WTC11 (cell line): ENCODE results near the gene LSM4.

Experiments used
- ATF1 ChIP-seq: sonication (generic); formaldehyde crosslinking; IDR thresholded peaks from 2 replicates; pipeline ENCODE4 v1.8.1; 2023; ENCODE audit warnings: mild to moderate bottlenecking, moderate library complexity, missing genetic modification reagents
- CDX4 ChIP-seq: fragments of 250-450 bp; sonication (Bioruptor Pico); IDR thresholded peaks from 2 replicates; pipeline ENCODE4 v1.9.0; 2021; ENCODE audit warnings: moderate library complexity, mild to moderate bottlenecking, inconsistent platforms, borderline replicate concordance
- CTCF ChIP-seq: fragments of 200-600 bp; IDR thresholded peaks from 2 replicates; pipeline ENCODE4 v1.8.0; 2022; ENCODE audit warnings: antibody characterized with exemption
- ERG ChIP-seq: fragments of 250-450 bp; sonication (Bioruptor Pico); IDR thresholded peaks from 2 replicates; pipeline ENCODE4 v1.8.0; 2021; ENCODE audit warnings: mild to moderate bottlenecking
- MLX ChIP-seq: sonication (generic); formaldehyde crosslinking; IDR thresholded peaks from 2 replicates; pipeline ENCODE4 v1.8.1; 2023; ENCODE audit warnings: mild to moderate bottlenecking, missing genetic modification reagents, moderate library complexity
- NR2C2 ChIP-seq: sonication (generic); formaldehyde crosslinking; IDR thresholded peaks from 2 replicates; pipeline ENCODE4 v1.8.0; 2022; ENCODE audit warnings: mild to moderate bottlenecking, missing genetic modification reagents
- PRDM15 ChIP-seq: sonication (generic); formaldehyde crosslinking; IDR thresholded peaks from 2 replicates; pipeline ENCODE4 v1.8.0; 2022; ENCODE audit warnings: missing genetic modification reagents
- TCF7 ChIP-seq: sonication (generic); formaldehyde crosslinking; IDR thresholded peaks from 2 replicates; pipeline ENCODE4 v1.8.0; 2022; ENCODE audit warnings: mild to moderate bottlenecking, low read depth, missing genetic modification reagents, moderate library complexity
- ZNF121 ChIP-seq: sonication (generic); formaldehyde crosslinking; IDR thresholded peaks from 2 replicates; pipeline ENCODE4 v1.8.0; 2023; ENCODE audit warnings: missing genetic modification reagents
- ZNF396 ChIP-seq: fragments of 250-450 bp; sonication (Bioruptor Pico); IDR thresholded peaks from 2 replicates; pipeline ENCODE4 v1.8.0; 2021; ENCODE audit warnings: mild to moderate bottlenecking, moderate library complexity, borderline replicate concordance

GRCh38 chr19:18310118-18310909 lies 12.6 kb downstream of the LSM4 start:
- TF ChIP-seq CDX4 = no peak
- TF ChIP-seq CTCF = no peak
- no peak for TF ChIP-seq MLX (CRISPR knock-in tag)
- no peak for TF ChIP-seq ZNF121 (CRISPR knock-in tag)
- TF ChIP-seq PRDM15 (CRISPR knock-in tag) = no peak
- no peak for TF ChIP-seq ZNF396 (CRISPR knock-in tag)
- no peak for TF ChIP-seq ERG (CRISPR knock-in tag)
- TF ChIP-seq TCF7 = no peak
- TF ChIP-seq ATF1 (CRISPR knock-in tag) = no peak
- no peak for TF ChIP-seq NR2C2 (CRISPR knock-in tag)
